Ishikawa (cell line): ENCODE results near the gene ARVCF.

Experiments
- CEBPB ChIP-seq: IDR thresholded peaks from 2 replicates; pipeline ENCODE4 v1.6.1; 2012
- CREB1 ChIP-seq: IDR thresholded peaks from 2 replicates; pipeline ENCODE4 v1.6.1; 2012; ENCODE audit warnings: low read depth
- EGR1 ChIP-seq: IDR thresholded peaks from 2 replicates; pipeline ENCODE4 v1.6.1; 2012
- EP300 ChIP-seq: IDR thresholded peaks from 2 replicates; pipeline ENCODE4 v1.6.1; 2012; ENCODE audit warnings: borderline replicate concordance
- FOXM1 ChIP-seq: IDR thresholded peaks from 2 replicates; pipeline ENCODE4 v1.6.1; 2012; ENCODE audit warnings: low read depth, borderline replicate concordance
- MAX ChIP-seq: IDR thresholded peaks from 2 replicates; pipeline ENCODE4 v1.6.1; 2012
- NFIC ChIP-seq: IDR thresholded peaks from 2 replicates; pipeline ENCODE4 v1.6.1; 2012
- RAD21 ChIP-seq: IDR thresholded peaks from 2 replicates; pipeline ENCODE4 v1.6.1; 2012; ENCODE audit warnings: low read depth
- REST ChIP-seq: IDR thresholded peaks from 2 replicates; pipeline ENCODE4 v1.6.1; 2012; ENCODE audit warnings: low read depth, mild to moderate bottlenecking
- TAF1 ChIP-seq: IDR thresholded peaks from 2 replicates; pipeline ENCODE4 v1.6.1; 2012; ENCODE audit warnings: low read depth, mild to moderate bottlenecking
- TCF12 ChIP-seq: IDR thresholded peaks from 2 replicates; pipeline ENCODE4 v1.6.1; 2012; ENCODE audit warnings: low read depth
- TEAD4 ChIP-seq: IDR thresholded peaks from 2 replicates; pipeline ENCODE4 v1.6.1; 2012
- USF1 ChIP-seq: IDR thresholded peaks from 2 replicates; pipeline ENCODE4 v1.6.1; 2012
- YY1 ChIP-seq: IDR thresholded peaks from 2 replicates; pipeline ENCODE4 v1.6.1; 2012; ENCODE audit warnings: low read depth
- ZBTB7A ChIP-seq: IDR thresholded peaks from 2 replicates; pipeline ENCODE4 v1.6.1; 2012; ENCODE audit warnings: low read depth

Gene ARVCF

GRCh38 chr22:19962909-19963806 is 53.5 kb downstream of the ARVCF start:
- TF ChIP-seq TCF12 = peak; percentile 84
- TF ChIP-seq RAD21 = peak; percentile 19; the same call in 1 of the 2 replicates
- TF ChIP-seq FOXM1 = no peak
- TF ChIP-seq USF1 = peak; percentile 51
- TF ChIP-seq EGR1 = no peak
- TF ChIP-seq ZBTB7A = peak; percentile 67
- TF ChIP-seq REST = no peak
- TF ChIP-seq CEBPB = peak; percentile 48; the same call in 1 of the 2 replicates
- peak; percentile 79 for TF ChIP-seq EP300
- peak; percentile 74; the same call in 1 of the 2 replicates for TF ChIP-seq YY1
- TF ChIP-seq CREB1 = no peak
- peak; percentile 57 for TF ChIP-seq TAF1
- peak; percentile 27; the same call in 1 of the 2 replicates for TF ChIP-seq MAX
- TF ChIP-seq TEAD4 = peak; percentile 55; the same call in 1 of the 2 replicates
- peak; percentile 55 for TF ChIP-seq NFIC

GRCh38 chr22:19962246-19962908 is 54.2 kb downstream of the ARVCF start:
- TF ChIP-seq TAF1 (no peak), RAD21 (peak; percentile 75), FOXM1 (no peak), MAX (peak; percentile 77), USF1 (no peak; the same call in 1 of the 2 replicates), NFIC (no peak), ZBTB7A (no peak), CREB1 (no peak)

GRCh38 chr22:19961868-19962245 is 54.8 kb downstream of the ARVCF start:
- no peak for TF ChIP-seq RAD21
- TF ChIP-seq EP300 = no peak
- no peak for TF ChIP-seq TAF1
- TF ChIP-seq TCF12 = no peak
- TF ChIP-seq YY1 = no peak
- TF ChIP-seq USF1 = no peak
- TF ChIP-seq REST = no peak
- TF ChIP-seq TEAD4 = no peak
- no peak for TF ChIP-seq ZBTB7A
- no peak for TF ChIP-seq EGR1
- TF ChIP-seq MAX = no peak
- TF ChIP-seq CREB1 = no peak
- no peak for TF ChIP-seq NFIC
- no peak for TF ChIP-seq FOXM1
- no peak for TF ChIP-seq CEBPB

GRCh38 chr22:19961201-19961580 is 55.4 kb downstream of the ARVCF start:
- no peak for TF ChIP-seq ZBTB7A
- TF ChIP-seq TCF12 = no peak
- TF ChIP-seq EGR1 = no peak
- no peak for TF ChIP-seq TEAD4
